ENCODE measurements around the gene LILRA1.
"Not testable (repeated sequence)": the region's sequence is repeated elsewhere in the genome, so short reads cannot be mapped to it uniquely, and the experiment has no call there.

LILRA1 gene

DNA sequence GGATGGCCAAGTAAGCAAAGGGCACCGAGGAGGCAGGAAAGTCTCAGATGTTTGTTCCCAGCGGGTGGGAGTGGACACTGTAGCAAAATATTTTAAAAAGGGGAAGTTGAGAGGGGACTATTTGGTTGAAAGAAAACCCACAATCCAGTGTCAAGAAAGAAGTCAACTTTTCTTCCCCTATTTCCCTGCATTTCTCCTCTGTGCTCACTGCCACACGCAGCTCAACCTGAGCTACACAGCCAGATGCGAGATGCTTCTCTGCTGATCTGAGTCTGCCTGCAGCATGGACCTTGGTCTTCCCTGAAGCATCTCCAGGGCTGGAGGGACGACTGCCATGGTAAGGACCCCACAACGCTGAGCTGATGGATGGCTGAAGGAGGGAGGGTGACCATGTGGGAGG, at the start of gene LILRA1:
LILRA1 (plus strand) TSS at position 188 of the 400 bp plus-strand sequence. CDS start 613 bp downstream, outside the sequence.
- DNase-seq, result not testable (repeated sequence)

GRCh38 chr19:54548806-54549205, 44.6 kb upstream of the LILRA1 start:
- DNase-seq, result no peak

DNA sequence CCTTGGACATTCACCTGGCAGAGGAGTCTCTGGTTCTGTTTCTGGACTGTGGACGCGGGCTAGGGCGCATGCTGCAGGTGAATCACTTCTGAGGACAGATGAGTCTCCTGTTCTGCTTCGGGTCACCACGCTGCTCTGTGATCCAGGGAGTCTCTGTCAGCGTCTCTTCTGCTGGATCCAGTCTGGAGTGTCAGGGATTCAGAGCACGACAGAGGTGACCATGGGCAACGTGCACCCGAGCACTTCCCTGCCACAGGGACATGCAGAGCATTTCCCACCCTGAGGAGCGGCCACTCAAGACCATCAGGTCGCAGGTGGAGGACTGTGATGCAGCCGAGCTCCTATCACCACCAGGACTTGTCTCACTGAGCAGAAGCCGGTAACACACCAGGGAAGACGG, 44.2 kb upstream of the LILRA1 start:
- DNase-seq, result no peak

DNA sequence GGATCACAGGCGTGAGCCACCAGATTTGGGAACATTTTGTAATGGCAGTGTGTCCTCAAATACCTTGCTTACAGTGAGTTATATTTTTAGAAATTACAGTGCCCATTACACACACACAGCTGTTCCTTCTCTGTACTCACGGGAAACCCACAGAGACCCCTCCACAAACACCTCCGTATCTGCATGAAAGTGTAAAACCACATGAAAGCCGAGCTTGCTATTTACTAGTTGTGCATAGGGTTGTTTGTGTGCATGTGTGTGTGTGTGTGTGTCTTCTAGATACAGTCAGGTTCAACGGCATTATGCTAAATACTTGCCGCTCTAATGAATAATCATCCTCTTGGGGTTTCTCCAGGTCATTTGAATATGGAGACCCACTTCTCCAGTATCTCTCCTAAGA, 42.1 kb upstream of the LILRA1 start:
- DNase-seq, result no peak

GRCh38 chr19:54551950-54552912, 41.2 kb upstream of the LILRA1 start:
- DNase-seq, result no peak

DNA sequence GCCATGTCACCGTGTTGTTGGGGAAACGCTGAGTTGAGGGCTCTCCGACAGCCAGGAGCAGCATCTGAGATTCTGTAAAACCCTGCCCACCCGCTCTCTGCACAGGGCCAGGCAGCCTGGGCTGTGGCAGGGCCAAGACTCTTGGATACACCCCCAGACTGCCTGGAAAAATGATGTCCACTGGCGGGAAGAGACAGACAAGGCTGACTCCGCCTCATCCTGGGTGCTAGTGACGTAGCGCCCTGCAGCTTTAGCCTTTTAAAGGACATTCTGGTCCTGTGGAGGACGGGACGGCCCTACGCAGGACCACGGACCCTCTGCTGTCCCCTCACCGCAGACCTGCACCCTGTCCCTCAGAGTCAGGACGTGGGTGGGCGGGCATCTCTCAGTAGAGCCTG, 40.5 kb upstream of the LILRA1 start:
- no peak for DNase-seq

GRCh38 chr19:54554006-54554405, 39.4 kb upstream of the LILRA1 start:
- DNase-seq, result no peak

GRCh38 chr19:54554896-54555295, 38.5 kb upstream of the LILRA1 start:
- no peak for DNase-seq

DNA sequence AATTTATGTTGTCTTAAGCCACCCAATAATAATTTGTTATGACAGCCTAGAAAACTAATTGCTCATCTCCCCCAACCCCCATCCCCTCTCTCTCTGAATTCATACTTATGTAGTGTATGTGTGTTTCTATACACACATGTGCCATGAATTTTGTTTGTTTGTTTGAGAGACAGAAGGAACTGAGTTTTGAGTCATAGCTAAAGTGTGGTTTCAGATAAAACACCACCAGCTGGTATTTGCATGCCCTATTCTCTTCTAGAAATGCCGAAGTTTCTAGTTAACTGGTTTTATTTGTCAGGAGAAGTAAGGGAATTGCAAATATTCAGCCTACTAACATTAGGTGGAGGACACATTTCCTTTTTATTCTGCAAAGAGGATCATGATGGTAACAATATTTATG, 37.2 kb upstream of the LILRA1 start:
- no peak for DNase-seq

- no peak for DNase-seq
Measured at GRCh38 chr19:54558339-54558738, 35.1 kb upstream of the LILRA1 start.

DNA sequence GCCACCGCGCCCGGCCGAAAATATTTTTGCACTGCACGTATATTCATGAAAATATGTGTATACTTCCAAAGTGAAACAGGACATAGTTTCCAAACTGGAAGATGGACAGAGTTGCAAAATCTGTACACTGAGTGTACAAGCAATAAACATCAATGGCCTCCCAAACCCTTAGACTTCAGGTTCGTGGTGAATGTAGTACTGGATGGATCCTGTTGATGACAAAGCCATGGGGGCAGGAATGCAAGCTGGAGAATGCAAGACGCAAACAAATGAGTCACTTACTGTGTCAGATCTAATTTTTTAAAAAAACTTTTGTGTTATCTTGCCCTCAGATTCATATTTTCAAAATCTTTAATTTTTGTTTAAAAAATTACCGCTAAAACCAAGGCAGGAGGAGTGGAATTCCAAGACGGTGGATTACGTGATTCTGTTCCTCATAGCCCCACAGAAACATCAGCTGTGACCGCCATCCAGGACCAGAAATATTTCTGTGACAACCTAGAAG, 32.5 kb upstream of the LILRA1 start:
- no peak for DNase-seq

DNA sequence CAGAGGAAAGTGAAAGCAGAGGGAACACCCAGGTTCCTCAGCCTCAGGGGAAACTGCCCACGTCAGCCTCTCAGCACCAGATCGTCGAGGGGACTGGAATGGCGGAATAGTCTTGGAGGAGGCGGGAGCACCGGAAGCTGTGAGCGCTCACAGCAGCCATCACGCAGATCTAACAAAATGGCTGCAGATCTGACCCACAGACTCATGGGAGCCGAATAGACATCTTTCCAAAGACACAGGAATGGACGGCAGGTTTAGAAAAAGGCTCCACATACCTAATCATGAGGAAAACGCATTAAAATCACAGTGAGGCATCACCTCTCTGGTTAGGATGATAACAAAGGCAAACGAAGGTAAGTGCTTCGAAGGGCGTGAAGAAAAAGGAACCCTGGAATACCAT, 31.6 kb upstream of the LILRA1 start:
- no peak for DNase-seq

GRCh38 chr19:54563206-54563605, 30.2 kb upstream of the LILRA1 start:
- DNase-seq, result not testable (repeated sequence)

- DNase-seq, result no peak
Measured at GRCh38 chr19:54570316-54570715, 23.1 kb upstream of the LILRA1 start.

GRCh38 chr19:54571715-54572615, 21.5 kb upstream of the LILRA1 start:
- not testable (repeated sequence) for DNase-seq

GRCh38 chr19:54572696-54573311, 20.6 kb upstream of the LILRA1 start:
- DNase-seq, result no peak

DNA sequence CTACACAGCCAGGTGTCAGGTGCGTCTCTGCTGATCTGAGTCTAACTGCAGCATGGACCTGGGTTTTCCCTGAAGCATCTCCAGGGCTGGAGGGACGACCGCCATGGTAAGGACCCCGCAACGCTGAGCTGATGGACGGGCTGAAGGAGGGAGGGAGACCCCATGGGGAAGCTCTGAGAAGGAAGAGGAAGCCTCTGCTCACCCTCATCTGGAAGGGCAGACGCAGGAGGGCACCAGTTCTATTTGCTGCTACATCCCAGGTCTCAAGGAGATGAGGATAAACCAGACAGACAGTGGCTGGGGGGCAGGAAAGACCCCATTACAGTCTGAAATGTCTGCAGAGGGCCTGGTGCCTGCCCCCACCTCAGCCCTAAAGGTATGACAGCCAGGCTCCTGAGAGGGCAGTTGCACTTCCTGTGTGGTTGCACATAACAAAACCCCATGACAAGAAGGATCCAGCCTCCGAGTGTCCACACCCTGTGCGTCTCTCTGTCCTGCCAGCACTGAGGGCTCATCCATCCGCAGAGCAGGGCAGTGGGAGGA, 20.0 kb upstream of the LILRA1 start, which contains the start of gene LILRA2:
LILRA2 (plus strand) TSS at position 461 of the 543 bp plus-strand sequence. CDS start 89 bp downstream, outside the sequence.
- DNase-seq, result no peak

DNA sequence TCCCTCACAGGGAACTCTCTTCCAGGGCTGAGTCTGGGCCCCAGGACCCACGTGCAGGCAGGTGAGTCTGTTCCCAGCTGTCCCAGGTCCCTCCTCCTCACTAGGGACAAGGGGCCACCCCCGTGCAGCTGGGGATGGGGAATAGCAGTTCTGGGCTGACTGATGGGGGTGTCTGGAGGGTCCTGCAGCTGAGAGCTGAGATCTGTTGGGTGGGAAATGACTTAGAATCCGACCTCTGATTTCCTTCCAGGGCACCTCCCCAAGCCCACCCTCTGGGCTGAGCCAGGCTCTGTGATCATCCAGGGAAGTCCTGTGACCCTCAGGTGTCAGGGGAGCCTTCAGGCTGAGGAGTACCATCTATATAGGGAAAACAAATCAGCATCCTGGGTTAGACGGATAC, 19.4 kb upstream of the LILRA1 start:
- no peak for DNase-seq

- no peak for DNase-seq
Measured at GRCh38 chr19:54574527-54575056, 18.8 kb upstream of the LILRA1 start.

- not testable (repeated sequence) for DNase-seq
Measured at GRCh38 chr19:54575205-54575604, 18.2 kb upstream of the LILRA1 start.

- no peak for DNase-seq
Measured at GRCh38 chr19:54576411-54576976, 16.9 kb upstream of the LILRA1 start.

DNA sequence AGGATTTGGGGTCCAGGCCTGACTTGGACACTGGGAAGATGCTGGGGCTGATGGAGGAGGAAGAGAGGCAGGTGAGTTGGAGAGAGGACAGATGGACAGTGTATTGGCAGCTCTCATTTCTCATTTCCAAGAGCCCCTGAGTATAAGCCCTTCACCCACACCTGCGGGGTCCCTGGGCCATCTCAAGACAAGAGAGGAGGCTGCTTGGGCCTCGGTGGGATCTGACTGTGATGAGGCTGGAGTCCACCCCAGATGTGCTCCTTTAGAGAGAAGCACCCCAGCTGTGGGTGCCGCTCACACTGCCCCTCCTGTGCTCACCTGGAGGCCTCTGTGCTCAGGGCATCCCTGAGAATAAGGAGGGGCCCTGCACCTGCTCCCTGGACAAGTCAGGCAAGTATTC, 16.1 kb upstream of the LILRA1 start:
- no peak for DNase-seq
